ENCODE data around the gene RNU6-9. TPM values are rescaled to one million over a fixed set of nuclear protein-coding genes. Genes with fewer than 3 reads are reported as not detected.
A peak's percentile ranks its signal among the peaks of the same experiment; 100 is the strongest.

RNU6-9 gene
- total RNA-seq, 1 donor from 2014 or later: not detected

- H3K4me1 ChIP-seq: peaks cover 39% of the 10 kb centered on the region
- H3K4me3 ChIP-seq: peak within 1 kb of the TSS; percentile 47
- H3K27ac ChIP-seq: no peak within 1 kb of the TSS
- peak; percentile 35 to 37 for ATAC-seq
- intact Hi-C loops (cut with DNase I): no loop called here
- DNase-seq: peak; percentile 75
- H3K27me3 ChIP-seq (ENCODE audit: low read depth): peaks cover 57% of the 10 kb centered on the region
- no peaks in the 10 kb centered on the region for H3K36me3 ChIP-seq
- H3K9me3 ChIP-seq: no peaks in the 10 kb centered on the region
- TF ChIP-seq, protein P1, sequence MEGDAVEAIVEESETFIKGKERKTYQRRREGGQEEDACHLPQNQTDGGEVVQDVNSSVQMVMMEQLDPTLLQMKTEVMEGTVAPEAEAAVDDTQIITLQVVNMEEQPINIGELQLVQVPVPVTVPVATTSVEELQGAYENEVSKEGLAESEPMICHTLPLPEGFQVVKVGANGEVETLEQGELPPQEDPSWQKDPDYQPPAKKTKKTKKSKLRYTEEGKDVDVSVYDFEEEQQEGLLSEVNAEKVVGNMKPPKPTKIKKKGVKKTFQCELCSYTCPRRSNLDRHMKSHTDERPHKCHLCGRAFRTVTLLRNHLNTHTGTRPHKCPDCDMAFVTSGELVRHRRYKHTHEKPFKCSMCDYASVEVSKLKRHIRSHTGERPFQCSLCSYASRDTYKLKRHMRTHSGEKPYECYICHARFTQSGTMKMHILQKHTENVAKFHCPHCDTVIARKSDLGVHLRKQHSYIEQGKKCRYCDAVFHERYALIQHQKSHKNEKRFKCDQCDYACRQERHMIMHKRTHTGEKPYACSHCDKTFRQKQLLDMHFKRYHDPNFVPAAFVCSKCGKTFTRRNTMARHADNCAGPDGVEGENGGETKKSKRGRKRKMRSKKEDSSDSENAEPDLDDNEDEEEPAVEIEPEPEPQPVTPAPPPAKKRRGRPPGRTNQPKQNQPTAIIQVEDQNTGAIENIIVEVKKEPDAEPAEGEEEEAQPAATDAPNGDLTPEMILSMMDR (IDR thresholded peaks at IDR 0.05): peak; percentile 52
These were observed 24.3 kb downstream of the RNU6-9 start, which contains the start of gene KISS1R for GRCh38 chr19:917323-918151. Gene KISS1R, plus strand, starts transcription at chr19:917333. Its CDS starts 170 bp downstream, at chr19:917503.

DNA sequence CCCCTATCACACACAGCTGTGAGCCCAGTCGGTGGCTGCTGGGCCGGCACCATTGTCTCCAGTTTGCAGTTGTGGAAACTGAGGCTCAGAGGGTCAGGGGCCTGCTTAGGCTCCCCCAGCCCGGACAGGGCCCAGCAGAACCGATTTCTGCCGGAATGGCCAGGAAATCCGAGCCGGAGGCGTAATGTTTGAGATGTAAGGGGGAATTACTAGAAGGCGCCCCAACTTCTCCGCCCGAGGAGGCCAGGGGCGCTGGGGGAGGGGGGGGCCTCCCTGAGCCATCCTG, 24.8 kb downstream of the RNU6-9 start:
- ATAC-seq: no peak
- Histone ChIP-seq H3K4me3 (no peak overlapping the region), H3K27ac (no peak overlapping the region), H3K36me3 (no peaks in the 10 kb centered on the region), H3K9me3 (no peaks in the 10 kb centered on the region), H3K4me1 (peaks cover 39% of the 10 kb centered on the region), H3K27me3 (ENCODE audit: low read depth) (peaks cover 57% of the 10 kb centered on the region)
- intact Hi-C loops (cut with DNase I): no loop called here
- DNase-seq: no peak
- TF ChIP-seq, protein P1 (IDR thresholded peaks at IDR 0.05): no peak

GRCh38 chr19:918481-919198, 25.4 kb downstream of the RNU6-9 start:
- Histone ChIP-seq H3K4me3 (no peak overlapping the region), H3K4me1 (peaks cover 37% of the 10 kb centered on the region), H3K27me3 (ENCODE audit: low read depth) (peaks cover 57% of the 10 kb centered on the region), H3K9me3 (no peaks in the 10 kb centered on the region), H3K27ac (no peak overlapping the region), H3K36me3 (no peaks in the 10 kb centered on the region)
- DNase-seq (no peak), ATAC-seq (no peak)
- TF ChIP-seq, protein P1 (IDR thresholded peaks at IDR 0.05): no peak
- intact Hi-C loops (cut with DNase I): no loop called here

DNA sequence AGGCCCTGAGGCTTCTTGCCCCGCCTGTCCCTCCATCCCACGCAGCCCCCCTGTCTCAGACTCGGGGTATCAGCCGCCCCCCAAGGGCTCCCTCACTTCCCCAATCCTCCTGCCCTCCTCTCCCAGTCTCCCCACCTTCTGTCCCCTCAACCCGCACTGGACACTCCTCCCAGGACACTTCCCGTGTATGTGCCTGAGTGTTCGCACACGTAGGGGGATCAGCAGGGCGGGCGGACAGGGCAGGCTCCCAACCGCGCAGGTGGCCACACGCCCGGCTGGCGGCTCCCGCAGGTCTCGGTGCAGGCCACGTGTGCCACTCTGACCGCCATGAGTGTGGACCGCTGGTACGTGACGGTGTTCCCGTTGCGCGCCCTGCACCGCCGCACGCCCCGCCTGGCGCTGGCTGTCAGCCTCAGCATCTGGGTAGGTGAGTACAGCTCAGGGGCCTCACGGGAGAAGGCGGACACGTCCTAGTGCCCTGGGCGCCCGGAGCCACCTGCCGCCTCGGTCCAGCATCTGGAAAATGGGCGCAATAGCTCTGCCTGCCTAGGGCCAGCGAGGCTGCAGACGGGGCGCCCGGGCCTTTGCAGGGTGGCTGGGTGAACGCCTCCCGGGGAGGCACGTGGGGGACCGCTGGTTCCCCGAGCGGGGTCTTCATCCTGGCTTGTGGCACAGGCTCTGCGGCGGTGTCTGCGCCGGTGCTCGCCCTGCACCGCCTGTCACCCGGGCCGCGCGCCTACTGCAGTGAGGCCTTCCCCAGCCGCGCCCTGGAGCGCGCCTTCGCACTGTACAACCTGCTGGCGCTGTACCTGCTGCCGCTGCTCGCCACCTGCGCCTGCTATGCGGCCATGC, 26.1 kb downstream of the RNU6-9 start:
- TF ChIP-seq, protein P1 (IDR thresholded peaks at IDR 0.05): no peak
- Histone ChIP-seq H3K27ac (no peak overlapping the region), H3K27me3 (ENCODE audit: low read depth) (peaks cover 57% of the 10 kb centered on the region), H3K36me3 (no peaks in the 10 kb centered on the region), H3K4me1 (peaks cover 41% of the 10 kb centered on the region), H3K4me3 (peak overlapping the region; percentile 39), H3K9me3 (no peaks in the 10 kb centered on the region)
- ATAC-seq (peak; percentile 2), DNase-seq (no peak)
- intact Hi-C loops (cut with DNase I): loop anchor here (5.0 kb wide), 1 partner anchor 63 kb away; the partner anchor contains the start of gene WDR18

Measured in lower lobe of right lung (tissue), 2 donors.